ENCODE data around the gene BBS4.

Gene BBS4

GRCh38 chr15:72784456-72784876 is 98.5 kb downstream of the BBS4 start:
- H3K27ac ChIP-seq (ENCODE audit: low read depth, low read length) = no peak overlapping the region
- no peaks in the 10 kb centered on the region for H3F3A ChIP-seq (ENCODE audit: control insufficient read depth, insufficient read depth)
- H3K27me3 ChIP-seq (ENCODE audit: control insufficient read depth, low read length) = no peaks in the 10 kb centered on the region
- H3K36me3 ChIP-seq (ENCODE audit: control insufficient read depth, low read length) = peaks cover 32% of the 10 kb centered on the region
- no peak for TF ChIP-seq EZH2phosphoT487 (IDR thresholded peaks at IDR 0.05; ENCODE audit: borderline replicate concordance, low read length)
- peak; percentile 16 for TF ChIP-seq CTCF (IDR thresholded peaks at IDR 0.05; ENCODE audit: low read depth, low read length, poor library complexity, severe bottlenecking)
- H3K4me2 ChIP-seq (ENCODE audit: low read length) = peak overlapping the region; percentile 97
- peak overlapping the region; percentile 80 for H3K4me3 ChIP-seq (ENCODE audit: low read length)
- H3K79me2 ChIP-seq (ENCODE audit: control insufficient read depth, low read length) = peaks cover 43% of the 10 kb centered on the region
- H3K9me3 ChIP-seq (ENCODE audit: control insufficient read depth, insufficient read depth, low read length) = no peaks in the 10 kb centered on the region
- peaks cover 4% of the 10 kb centered on the region; the same call in 1 of the 2 replicates for H4K20me1 ChIP-seq (ENCODE audit: control insufficient read depth, insufficient read depth, low read depth, low read length)
- no peaks in the 10 kb centered on the region for H3K9me2 ChIP-seq (replicated peaks; ENCODE audit: control insufficient read depth, low read length)
- peaks cover 26% of the 10 kb centered on the region for H3K4me1 ChIP-seq (ENCODE audit: control insufficient read depth, low read length)

- peaks cover 4% of the 10 kb centered on the region; the same call in 1 of the 2 replicates for H4K20me1 ChIP-seq (ENCODE audit: control insufficient read depth, insufficient read depth, low read depth, low read length)
- H3K27ac ChIP-seq (ENCODE audit: low read depth, low read length) = no peak overlapping the region
- H3K79me2 ChIP-seq (ENCODE audit: control insufficient read depth, low read length) = peaks cover 33% of the 10 kb centered on the region
- peaks cover 22% of the 10 kb centered on the region for H3K36me3 ChIP-seq (ENCODE audit: control insufficient read depth, low read length)
- no peak overlapping the region for H3K4me3 ChIP-seq (ENCODE audit: low read length)
- no peaks in the 10 kb centered on the region for H3K9me3 ChIP-seq (ENCODE audit: control insufficient read depth, insufficient read depth, low read length)
- H3K27me3 ChIP-seq (ENCODE audit: control insufficient read depth, low read length) = no peaks in the 10 kb centered on the region; the same call in 1 of the 2 replicates
- H3F3A ChIP-seq (ENCODE audit: control insufficient read depth, insufficient read depth) = no peaks in the 10 kb centered on the region
- peaks cover 26% of the 10 kb centered on the region for H3K4me1 ChIP-seq (ENCODE audit: control insufficient read depth, low read length)
- H3K9me2 ChIP-seq (replicated peaks; ENCODE audit: control insufficient read depth, low read length) = no peaks in the 10 kb centered on the region
- no peak for TF ChIP-seq CTCF (IDR thresholded peaks at IDR 0.05; ENCODE audit: low read depth, low read length, poor library complexity, severe bottlenecking)
- H3K4me2 ChIP-seq (ENCODE audit: low read length) = no peak overlapping the region
Measured at GRCh38 chr15:72785432-72785831, 99.4 kb downstream of the BBS4 start.

- peaks cover 3% of the 10 kb centered on the region; the same call in 1 of the 2 replicates for H3K27me3 ChIP-seq (ENCODE audit: control insufficient read depth, low read length)
- peaks cover 18% of the 10 kb centered on the region for H3K36me3 ChIP-seq (ENCODE audit: control insufficient read depth, low read length)
- TF ChIP-seq CTCF (IDR thresholded peaks at IDR 0.05; ENCODE audit: low read depth, low read length, poor library complexity, severe bottlenecking) = no peak
- no peak for TF ChIP-seq EZH2phosphoT487 (IDR thresholded peaks at IDR 0.05; ENCODE audit: borderline replicate concordance, low read length)
- H3K79me2 ChIP-seq (ENCODE audit: control insufficient read depth, low read length) = peaks cover 29% of the 10 kb centered on the region
- no peak overlapping the region for H3K4me3 ChIP-seq (ENCODE audit: low read length)
- no peak overlapping the region for H3K27ac ChIP-seq (ENCODE audit: low read depth, low read length)
- H4K20me1 ChIP-seq (ENCODE audit: control insufficient read depth, insufficient read depth, low read depth, low read length) = peaks cover 4% of the 10 kb centered on the region; the same call in 1 of the 2 replicates
- H3K9me3 ChIP-seq (ENCODE audit: control insufficient read depth, insufficient read depth, low read length) = no peaks in the 10 kb centered on the region
- H3K4me1 ChIP-seq (ENCODE audit: control insufficient read depth, low read length) = peaks cover 22% of the 10 kb centered on the region
- no peak overlapping the region for H3K4me2 ChIP-seq (ENCODE audit: low read length)
- no peaks in the 10 kb centered on the region for H3F3A ChIP-seq (ENCODE audit: control insufficient read depth, insufficient read depth)
- no peaks in the 10 kb centered on the region for H3K9me2 ChIP-seq (replicated peaks; ENCODE audit: control insufficient read depth, low read length)
Measured at GRCh38 chr15:72785841-72786240, 99.8 kb downstream of the BBS4 start.

All from DOHH2 (cell line).